Stimulated activated CD4-positive, alpha-beta T cell treated with anti-CD3 and anti-CD28 coated beads, Interleukin-4, amount 100 ng/mL, for 48 hours (primary cell): Measurements from ENCODE around the gene MRPL36.
"Not testable (repeated sequence)": the region's sequence is repeated elsewhere in the genome, so short reads cannot be mapped to it uniquely, and the experiment has no call there.

Experiments used
- DNase-seq, 2 donors: peaks; one replicate each; pipeline ENCODE4 v3.0.0-alpha.2; 2020; ENCODE audit warnings: low read depth in 2 of 2

MRPL36 gene

DNA sequence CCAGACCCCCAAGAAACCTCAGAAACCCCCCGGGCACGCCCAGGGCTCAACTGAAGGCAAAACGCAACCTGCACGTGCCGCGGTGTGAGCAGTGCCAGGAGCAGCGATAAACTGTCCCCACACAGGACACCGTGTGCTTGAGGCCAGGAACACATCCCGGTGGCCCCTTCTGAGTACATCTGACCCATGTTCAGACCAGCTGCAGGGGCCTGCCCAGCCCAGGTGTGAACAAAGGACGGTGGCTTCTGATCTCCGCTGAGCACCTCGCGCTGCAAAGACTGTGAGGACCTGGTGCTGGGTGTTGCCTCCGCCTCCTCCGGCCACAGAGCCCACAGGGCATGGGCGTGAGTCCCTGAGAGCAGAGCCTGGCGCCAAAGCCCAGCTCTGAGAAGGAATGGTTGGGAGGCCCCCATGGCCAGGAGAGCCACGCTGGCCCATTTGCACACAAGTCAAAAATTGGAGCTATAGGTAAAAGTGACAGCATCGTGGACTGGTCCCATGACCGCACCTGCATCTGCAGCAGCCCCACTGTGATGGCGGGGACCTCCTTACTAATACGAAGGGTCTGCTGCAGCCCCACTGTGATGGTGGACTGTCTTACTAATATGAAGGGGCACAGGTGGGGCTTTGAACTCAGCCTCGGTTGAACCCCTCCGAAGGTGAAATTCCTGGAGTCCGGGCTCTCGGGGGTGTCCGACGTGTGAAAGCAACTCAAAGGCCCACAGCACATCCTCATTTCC, 33.0 kb upstream of the MRPL36 start:
- DNase-seq: no peak

DNA sequence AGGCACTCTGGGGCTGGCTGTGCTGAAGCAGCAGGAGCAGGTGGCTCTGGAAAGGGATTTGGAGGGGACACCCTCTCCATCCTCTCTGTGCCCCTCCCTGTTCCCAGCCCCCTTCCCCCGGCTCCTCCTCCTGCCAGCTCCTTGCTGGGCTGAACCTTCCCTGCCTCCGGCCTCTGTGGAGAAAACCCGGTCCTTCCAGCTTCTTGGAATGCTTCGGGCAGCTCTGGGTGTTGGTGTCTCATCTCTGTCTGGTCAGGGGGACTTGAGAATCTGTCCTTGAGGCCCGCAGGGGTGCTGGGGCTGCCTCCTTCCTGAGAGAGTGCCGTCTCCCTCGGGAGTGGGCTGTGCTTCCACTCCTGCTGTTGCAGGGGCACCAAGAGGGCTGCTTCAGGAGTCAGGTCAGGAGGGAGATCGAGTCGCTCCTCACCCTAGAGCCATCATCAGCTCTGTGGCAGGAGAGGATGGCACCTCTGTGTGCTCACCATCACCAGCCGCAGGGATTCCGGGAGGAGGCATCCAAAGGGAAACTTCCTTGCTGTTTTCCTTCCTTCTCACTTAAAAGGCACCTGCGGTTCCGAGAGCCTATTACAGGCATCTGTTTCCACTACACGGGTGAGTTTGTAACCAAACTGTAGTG, 32.2 kb upstream of the MRPL36 start:
- no peak for DNase-seq

DNA sequence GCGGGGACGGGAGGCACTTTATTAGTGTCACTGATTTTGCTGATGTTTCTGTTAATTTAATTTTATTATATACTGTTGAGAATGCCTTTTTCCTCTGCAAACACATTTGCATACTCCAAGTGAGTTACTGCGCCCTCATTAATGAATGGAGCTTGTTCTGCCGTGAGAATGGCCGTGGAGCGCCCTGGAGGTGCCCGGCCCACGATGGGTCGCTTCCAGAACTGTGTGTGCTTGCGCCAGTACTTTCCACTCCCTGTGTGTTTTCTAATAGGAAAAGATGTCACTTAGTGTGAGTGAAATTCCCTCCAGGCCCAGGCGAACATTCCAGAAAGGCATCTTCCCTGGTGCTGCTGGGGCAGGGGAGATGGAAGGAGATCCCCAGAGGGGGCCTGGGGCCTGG, 31.6 kb upstream of the MRPL36 start:
- DNase-seq: no peak

DNA sequence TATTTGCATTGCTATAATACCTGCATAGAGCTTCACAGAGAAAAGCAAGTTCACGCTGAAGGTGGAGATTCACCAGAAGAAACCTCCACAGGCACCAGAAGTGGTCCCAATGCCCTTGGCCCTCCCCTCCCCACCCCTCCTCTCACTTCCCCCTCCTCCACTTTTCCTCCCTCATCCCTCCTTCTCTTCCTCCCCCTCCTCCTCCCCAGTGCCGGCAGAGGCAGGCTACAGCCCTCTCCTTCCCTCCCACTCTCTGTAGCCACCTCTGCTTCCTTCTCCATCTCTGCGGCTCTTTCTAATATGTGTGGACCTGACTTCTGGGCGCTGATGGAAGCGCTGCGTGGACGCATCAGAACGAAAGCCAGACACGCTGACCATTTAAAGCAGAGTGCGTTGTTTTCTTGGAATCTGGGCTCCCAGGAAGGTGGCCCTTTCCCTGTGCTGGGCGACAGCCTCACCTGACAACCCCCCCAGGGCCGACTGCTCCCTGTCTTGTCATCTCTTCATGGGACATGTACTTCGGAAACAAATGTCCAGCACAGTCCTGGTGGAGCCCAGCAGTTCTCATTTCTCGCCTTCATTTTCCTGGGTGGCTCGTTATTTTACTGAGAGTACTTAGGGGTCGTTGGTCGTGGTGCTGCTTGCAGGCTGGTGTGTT, 31.1 kb upstream of the MRPL36 start:
- no peak for DNase-seq

DNA sequence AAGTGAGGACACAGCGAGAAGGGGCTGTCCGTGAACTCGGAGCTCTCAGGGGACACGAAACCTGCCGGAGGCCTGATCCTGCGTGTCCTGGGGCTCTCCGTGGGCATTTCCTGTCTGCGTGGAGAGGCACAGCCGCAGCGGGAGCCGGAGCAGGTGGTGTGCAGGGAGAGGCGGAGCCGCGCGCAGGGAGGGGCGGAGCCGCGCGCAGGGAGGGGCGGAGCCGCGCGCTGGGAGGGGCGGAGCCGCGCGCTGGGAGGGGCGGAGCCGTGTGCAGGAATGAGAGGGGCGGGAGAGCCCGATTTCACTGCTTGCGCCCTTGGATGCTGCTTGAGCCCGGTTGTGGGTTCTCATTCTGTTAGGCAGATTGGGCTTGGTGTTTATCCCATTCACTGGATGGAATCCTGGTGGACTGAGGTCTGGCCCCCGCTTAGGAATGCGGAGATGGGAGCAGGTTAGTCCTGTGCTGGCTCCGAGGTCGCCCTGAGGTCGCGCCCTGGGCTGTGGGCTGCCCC, 28.3 kb upstream of the MRPL36 start:
- no peak for DNase-seq

DNA sequence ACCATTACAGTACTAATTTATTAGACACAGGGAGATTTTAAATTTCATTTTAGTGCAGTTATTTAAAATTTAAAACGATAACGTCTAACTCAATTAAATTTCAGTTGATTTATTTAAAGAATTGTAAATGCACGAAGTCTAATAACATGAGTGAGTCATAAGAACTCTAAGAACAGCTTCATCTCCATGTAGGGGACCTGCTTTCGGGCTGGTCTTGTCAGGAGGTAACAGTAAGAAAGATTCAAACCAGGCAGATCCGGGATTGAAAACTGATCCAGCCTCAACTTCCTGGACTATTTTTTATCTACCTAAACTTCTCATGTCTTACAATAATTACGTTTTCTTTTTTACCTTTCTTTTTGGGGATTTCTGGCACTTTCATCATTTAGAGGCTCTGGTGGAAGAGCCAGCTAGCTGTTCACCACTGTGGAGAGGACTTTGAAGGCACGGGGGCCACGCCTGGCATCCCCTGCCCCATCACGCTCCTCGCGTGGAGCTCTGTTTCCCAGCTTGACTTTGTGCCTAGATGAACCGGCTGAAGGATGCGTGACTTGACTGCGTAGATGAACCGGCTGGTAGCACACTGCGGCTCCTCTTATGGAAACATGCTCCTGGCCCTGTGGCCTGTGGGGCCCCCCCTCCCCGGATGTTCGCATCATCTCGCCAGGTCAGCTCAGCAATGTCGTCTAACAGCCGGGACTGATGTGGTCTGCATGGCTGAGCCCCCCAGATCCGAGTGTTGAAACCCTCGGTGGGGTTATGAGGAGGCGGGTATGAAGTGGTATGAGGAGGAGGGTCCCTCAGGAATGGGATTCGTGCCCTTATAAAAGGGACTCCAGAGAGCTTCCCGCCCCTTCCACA, 27.6 kb upstream of the MRPL36 start:
- no peak for DNase-seq

DNA sequence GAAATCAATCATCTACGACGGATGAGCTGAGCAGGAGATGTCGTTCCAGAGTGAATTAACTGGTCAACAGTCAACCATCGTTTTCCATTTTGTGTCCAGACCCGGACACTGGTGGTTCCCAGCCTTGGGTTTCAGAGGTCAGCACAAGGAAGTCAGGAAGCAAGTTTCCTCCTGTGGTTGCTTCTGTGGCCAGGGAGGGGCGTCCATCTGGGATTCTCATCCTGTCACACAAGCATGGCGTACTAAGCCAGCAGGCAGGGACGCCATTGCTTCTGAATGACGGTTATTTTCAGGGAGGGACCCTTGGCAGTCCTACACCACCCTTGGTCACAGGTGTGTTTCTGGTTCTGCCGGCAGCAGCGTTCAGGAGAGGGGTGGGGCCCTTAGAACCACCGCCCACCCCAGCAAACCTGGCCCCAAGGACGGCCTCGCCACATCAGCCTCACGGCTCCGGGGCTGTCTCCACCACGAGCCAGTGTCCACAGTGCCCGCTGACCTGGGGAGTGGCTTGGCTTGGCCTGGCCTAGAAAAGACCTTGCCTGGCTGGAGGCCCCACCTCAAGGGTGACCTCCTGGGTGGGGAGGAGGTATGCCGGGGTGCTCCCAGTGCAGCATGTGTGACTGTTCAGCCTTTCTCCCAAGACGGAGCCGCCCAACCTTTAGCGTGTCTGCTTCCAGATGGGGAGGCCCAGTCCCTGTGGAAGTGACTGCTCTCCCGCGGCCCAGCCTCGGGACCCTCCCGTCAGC, 26.8 kb upstream of the MRPL36 start:
- DNase-seq: no peak

DNA sequence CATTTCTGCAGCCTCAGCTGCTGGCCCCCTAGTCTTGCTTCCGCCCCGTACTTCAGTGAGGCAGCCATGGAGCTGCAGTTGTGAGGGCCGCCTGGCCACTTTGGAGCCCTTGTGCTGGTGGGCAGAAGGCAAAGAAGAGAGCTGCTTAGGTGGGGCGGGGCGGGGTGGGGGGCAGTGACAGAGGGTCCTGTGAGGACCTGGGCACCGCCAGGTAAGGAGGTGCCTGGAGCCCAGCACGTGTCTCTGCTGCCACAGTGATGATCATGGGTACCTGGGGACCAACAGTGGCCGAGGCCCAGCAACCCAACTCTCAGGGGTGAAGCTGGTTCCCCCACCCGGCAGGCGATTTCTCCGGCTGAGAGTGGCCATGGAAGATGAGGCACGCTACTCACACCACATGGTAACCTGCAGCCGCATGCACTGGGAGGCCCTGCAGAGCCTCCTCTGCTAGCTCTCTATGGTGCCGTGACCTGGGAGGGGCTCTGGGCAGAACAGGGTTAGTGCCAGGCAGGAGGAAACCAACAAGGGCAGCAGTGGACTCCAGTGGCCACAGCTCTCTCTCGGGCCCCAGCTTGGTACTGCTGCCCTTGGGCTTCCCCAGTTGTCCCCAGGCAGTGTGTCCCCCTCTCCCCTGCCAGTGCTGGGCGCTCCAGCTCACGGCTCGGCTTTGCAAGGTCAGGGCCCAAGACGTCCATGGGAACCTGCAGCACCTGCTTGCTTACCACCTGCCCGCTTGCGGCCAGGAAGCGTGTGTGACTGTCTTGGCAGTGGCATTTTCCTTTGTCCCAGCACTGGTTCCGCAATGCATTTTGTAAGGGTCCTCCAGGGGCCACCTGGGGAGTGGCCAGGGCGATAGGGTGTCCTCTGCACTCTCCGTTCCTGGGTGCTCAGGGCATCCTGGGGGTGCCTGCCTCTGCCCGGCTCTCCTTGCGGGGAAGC, 25.5 kb upstream of the MRPL36 start:
- DNase-seq: no peak

DNA sequence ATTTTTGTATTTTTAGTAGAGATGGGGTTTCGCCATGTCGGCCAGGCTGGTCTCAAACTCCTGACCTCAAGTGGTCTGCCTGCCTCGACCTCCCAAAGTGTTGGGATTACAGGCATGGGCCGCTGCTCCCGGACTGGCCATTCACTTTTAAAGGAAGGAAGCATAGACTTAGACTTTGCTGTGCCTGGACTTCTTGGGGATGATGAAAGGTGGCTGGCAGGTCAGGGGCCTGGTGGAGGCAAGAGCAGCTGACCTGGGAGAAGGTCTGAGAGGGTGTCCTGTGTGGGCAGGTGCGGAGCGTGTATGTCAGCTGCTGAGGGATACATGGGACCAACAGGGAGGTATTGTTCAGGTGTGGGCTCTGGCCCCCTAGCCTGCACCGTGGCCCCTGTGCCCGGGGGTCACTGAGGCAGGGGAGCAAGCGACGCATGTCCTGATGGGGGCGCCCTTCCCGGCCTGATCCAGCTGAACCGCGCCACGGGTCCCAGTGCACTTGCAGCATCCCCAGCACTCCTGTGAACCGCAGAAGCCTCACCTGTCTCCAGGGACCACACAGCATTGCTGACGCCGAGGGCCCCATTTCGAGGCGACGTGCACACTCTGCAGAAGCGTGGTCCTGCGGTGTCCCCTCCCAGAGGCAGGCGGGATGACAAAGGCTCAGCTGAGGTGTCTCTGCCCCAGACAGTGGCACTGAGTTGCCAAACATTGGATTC, 24.6 kb upstream of the MRPL36 start:
- no peak for DNase-seq

DNA sequence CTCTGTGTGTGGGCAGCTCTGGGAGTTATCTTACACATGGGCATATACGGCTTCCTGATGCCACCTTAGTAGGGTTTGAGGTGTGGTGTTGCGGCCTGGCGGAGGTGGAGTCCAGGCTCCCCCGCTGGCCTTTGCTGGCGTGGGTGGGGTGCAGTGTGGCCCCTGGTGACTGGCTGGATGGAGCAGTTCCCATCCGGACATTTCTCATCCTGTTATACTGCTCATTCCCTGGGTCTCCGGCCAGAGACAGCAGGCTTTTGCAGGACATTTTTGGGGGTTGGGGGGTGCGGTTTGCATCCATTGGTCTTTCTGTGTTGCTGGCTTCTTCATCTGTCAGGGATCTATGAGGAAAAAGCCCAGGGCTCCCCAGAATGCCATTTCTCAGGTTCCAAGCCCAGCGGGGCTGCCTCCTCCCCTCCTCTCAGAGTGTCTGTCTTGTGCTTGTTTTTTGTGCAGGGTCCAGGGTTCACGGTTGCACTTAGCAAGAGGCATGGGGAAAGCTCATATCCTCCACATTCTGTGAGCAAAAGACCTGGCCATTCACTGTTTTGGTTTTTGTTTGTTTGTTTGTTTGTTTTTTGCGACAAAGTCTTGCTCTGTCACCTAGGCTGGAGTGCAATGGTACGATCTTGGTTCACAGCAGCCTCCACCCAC, 23.9 kb upstream of the MRPL36 start:
- DNase-seq: no peak

DNA sequence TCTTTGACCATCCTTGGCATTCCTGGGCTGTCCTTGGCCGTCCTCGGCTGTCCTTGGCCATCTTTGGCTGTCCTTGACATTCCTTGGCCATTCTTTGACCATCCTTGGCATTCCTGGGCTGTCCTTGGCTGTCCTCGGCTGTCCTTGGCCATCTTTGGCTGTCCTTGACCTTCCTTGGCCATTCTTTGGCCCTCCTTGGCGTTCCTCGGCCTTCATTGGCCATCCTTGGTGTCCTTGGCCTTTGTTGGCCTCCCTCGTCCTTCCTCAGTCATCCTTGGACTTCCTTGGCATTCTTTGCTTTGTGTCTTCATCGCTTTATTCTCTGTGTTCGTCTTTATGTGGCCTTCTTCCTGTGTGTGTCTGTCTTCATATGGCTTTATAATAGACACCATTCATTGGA, 22.2 kb upstream of the MRPL36 start:
- DNase-seq: no peak

DNA sequence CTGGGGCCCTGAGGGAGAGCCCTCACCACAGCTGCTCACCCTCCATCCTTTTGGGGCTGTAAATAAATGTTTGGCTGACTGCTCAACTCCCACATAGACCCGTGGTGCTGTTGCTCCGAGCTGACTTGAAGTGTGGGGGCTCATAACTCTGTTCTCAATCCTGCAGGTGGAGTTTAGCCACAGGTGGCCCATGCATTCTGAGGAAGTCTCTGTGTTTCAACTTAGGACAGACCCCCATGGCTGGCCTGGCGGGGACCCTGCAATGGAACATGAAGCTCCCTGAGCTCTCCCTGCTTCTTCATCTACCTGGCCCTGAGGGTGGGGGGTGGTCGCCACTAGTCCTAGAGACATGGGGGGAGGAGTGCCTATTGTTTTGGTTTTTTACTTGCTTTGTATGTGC, 21.3 kb upstream of the MRPL36 start:
- no peak for DNase-seq

DNA sequence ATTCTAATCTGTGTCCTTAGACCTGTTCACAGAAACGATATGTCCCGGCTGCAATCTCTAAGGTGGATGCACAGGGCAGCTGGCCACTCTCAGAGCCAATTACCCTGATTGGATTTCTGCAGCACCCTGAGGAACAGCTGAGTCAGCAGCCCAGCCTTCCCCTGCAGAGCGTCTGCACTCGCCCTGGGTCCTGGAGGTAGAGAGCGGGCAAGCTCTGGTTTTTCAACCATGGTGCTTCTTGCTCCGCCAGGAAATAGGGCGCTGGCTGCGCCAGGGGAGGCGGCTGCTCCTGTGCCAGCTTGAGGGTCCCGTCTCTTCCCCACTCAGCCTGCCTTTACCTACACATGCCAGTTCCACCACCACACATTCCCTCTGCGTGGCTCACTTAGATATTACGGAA, 20.7 kb upstream of the MRPL36 start:
- DNase-seq: no peak

DNA sequence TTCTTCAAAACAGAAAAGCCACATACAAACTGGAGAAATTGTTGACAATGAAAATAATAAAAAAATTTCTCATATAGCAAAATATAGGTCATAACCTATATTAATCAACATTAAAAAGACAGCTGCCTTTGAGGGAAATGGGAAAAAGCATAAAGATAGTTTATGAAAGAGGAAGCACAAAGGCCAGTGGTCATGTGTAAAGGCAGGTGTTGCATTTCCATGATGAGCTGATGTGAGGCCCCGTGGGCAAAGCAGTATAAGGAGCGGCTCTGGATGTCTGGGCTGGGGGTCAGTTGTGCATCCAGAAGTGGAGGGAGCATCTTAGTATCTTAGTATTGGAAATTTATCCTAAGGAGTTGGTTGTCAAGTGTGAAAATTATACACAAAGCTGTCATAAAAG, 19.8 kb upstream of the MRPL36 start:
- no peak for DNase-seq

DNA sequence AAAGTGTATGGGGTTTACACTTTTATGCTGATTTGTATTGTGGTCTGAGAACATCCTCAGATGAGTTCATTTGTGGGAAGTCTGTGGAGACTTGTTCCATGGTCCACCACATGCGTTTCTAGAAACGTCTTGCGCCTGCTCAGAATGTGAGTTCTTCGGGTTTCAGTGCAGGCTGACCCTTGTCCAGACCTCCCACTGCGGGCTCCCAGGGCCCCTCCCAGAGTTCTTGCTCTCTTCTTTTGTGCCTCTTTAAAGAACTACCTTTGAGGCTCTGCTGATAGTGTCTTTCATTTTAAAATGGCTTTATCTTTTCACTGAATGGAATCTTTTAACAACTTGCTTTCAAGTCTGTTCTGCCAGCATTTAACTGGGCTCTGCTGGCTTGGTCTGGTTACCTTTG, 19.1 kb upstream of the MRPL36 start:
- no peak for DNase-seq

DNA sequence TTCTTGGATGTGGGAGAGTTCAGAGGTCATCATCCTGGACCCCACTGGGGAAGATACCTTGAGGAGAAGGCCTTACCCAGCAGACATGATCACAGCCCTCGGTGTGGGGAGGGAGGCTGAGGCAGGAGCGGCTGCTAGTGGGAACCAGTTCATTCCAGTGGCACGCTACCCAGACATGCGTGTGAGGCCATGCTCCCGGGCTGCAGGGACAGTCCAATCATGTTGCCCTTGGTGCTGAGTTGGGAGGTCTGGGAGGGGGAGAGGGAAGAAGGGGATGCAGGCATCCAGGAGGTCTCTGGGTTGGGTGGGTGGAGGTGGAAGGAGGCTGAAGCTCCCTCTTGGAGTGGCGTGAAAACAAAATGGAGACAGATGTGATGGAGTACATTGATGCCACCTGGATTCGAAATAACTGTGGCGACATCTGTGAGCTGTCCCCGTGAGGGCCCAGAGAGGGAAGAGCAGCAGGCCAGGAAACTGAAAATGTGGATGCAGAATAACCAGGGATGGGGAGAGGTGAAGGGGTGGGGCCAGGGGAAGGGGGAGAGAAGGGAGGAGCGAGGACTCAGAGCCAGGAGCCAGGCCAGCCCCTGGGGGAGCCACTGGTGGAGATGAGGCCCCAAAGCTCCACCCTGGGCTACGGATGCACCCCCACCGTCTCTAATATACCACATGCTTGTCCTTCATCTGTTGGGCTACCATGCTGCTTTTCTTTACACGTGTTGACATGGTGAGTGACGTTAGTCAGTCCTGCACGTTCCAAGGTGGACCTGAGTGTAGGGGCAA, 17.8 kb upstream of the MRPL36 start:
- DNase-seq: no peak

DNA sequence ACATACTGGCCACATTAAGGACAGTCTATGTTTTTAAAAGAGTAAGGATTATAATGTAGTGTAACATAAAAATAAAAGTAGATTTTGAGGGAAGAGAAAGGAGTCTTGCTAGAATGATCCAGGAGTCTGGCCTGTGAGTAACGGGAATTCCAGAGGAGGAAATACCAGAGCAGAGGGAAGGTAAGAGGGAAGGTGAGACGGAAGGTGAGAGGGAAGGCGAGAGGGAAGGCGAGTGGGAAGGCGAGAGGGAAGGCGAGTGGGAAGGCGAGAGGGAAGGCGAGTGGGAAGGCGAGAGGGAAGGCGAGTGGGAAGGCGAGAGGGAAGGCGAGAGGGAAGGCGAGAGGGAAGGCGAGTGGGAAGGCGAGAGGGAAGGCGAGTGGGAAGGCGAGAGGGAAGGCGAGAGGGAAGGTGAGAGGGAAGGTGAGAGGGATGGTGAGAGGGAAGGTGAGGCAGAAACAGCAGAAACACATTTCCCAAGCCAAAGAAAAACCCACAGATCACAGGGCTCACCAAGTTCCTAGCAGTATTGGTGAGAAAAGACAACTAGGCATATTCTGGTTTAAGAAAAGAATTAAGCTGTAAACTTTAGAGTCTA, 17.0 kb upstream of the MRPL36 start:
- DNase-seq: not testable (repeated sequence)

DNA sequence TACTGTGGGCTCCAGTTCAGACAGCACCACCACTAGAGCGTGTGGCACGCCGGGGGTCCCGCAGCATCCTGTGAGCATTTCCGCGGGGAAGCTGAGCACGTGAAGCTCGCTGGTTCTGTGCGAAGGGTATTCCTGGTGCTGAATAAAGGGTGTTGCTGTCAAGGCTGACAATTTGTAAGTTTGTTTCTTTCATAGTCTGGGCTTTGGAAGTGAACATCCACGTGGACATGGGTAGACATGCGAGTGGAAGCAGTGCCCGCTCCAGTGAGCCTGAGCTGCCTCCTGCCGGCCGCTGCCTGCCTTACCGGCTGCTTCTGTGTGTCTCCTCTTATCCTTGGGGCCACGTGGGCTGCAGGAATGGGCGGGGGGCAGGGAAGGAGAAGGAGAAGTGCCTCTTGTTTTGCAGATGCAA, 16.2 kb upstream of the MRPL36 start:
- no peak for DNase-seq
